22Rv1 (cell line): ENCODE data around the gene CES2.
A peak's percentile ranks its signal among the peaks of the same experiment; 100 is the strongest.

Source experiments
- H3K27ac ChIP-seq: fragments of 450-650 bp; 2 replicates; pipeline ENCODE4 v1.5.1; 2017
- ZFX ChIP-seq: fragments of 450-650 bp; IDR thresholded peaks from 2 replicates; pipeline ENCODE4 v1.6.1; 2017; ENCODE audit warnings: antibody characterized with exemption, borderline replicate concordance
- TF ChIP-seq, protein P1 (sequence below): fragments of 450-650 bp; IDR thresholded peaks from 2 replicates; pipeline ENCODE4 v1.5.1; 2017; ENCODE audit warnings: mild to moderate bottlenecking

CES2 gene

DNA sequence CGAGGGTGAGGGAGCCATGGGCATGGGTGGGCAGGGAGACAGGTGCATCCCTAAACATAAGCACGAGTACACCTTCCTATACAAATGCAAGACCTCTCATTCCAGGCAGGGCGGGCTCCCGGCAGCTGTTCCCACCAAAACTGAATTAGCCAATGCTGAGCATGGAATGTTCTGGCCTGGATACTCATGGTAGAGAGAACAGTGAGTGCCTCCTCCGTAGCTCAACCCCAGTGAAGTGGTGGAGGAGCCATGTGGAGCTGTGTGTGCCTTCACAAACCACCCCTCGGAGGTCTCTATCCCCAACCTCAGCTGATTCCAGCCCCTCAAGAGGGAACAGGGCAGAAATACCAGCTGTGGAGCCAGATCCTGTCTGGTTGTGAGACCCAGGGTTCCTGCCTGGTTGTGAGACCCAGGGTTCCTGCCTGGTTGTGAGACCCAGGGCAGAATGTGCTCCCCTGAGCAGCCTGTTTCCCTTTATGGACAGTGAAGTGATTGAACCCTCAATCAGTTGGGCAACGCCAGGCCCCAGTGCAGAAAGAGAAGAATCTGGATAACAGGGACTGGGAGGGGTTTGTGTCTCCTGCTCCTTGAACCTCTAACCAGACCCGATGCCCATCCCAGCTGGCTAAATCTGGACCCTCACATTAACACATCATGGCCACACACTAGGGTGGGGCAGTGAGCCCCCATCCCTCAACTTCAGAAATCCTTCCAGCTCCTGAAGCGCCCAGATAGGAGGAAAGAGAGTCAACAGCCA lies 14.2 kb upstream of the CES2 start:
- TF ChIP-seq, protein P1, sequence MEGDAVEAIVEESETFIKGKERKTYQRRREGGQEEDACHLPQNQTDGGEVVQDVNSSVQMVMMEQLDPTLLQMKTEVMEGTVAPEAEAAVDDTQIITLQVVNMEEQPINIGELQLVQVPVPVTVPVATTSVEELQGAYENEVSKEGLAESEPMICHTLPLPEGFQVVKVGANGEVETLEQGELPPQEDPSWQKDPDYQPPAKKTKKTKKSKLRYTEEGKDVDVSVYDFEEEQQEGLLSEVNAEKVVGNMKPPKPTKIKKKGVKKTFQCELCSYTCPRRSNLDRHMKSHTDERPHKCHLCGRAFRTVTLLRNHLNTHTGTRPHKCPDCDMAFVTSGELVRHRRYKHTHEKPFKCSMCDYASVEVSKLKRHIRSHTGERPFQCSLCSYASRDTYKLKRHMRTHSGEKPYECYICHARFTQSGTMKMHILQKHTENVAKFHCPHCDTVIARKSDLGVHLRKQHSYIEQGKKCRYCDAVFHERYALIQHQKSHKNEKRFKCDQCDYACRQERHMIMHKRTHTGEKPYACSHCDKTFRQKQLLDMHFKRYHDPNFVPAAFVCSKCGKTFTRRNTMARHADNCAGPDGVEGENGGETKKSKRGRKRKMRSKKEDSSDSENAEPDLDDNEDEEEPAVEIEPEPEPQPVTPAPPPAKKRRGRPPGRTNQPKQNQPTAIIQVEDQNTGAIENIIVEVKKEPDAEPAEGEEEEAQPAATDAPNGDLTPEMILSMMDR, result no peak
- TF ChIP-seq ZFX, result no peak

DNA sequence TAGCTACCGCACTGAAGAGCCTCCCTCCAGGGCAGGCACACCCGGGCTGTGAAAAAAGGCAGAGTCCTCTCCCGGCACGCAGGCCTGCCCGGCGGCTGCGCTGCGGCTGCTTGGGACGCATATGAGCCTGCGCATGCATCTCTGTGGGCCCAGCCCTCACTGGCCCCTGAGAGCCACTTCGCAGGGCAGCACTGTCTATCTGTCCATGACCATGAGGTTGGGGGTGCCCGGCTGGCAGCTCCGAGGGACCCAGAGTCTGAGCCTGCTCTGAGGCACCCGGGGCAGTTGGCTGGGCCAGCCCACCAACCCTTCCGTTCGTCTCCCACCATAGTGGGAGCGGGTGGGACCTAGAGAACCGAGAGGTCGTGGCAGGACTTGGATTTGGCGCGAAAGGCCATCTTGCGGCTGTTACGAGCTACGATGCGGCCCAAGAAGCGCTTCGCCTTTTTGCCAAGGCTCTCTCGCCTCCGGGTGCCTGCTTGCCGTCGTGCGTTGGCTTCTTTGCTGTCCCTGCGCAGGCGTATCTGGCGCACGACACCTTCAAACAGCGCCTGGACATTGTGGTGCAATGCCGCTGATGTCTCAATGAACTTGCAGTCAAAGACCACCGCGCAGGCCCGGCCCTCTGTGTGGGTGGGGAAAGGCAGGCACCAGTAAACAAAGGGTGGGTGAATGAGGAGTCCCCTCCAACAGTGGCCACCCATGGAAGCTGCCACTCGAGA lies 13.4 kb upstream of the CES2 start:
- TF ChIP-seq, protein P1, result no peak
- no peak for TF ChIP-seq ZFX
- H3K27ac ChIP-seq, result no peak overlapping the region

More for the DNA sequence above, 14.2 kb upstream of the CES2 start:
- no peak overlapping the region for H3K27ac ChIP-seq

DNA sequence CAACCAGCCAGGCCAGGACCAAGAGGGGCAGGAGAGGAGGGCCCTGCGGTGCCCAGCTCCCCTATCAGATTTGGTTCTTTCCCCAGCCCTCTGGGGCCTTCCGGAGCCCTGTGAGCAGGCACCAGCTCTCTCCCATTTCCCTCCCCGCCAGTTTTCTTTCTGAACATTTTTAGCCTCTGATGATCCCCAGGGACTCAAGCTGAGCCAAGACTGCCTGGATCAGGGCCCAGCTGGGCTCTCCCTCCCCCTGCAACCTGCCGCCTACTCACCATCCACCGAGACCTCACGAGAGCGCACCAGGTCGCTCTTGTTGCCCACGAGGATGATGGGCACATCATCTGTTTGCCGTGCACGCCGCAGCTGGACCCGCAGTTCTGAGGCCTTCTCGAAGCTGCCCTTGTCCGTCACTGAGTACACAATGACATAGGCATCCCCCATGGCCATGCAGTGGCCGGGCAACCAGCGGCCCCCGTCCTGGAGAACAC lies 12.0 kb upstream of the CES2 start:
- no peak for TF ChIP-seq ZFX
- TF ChIP-seq, protein P1, result no peak
- H3K27ac ChIP-seq, result no peak overlapping the region

DNA sequence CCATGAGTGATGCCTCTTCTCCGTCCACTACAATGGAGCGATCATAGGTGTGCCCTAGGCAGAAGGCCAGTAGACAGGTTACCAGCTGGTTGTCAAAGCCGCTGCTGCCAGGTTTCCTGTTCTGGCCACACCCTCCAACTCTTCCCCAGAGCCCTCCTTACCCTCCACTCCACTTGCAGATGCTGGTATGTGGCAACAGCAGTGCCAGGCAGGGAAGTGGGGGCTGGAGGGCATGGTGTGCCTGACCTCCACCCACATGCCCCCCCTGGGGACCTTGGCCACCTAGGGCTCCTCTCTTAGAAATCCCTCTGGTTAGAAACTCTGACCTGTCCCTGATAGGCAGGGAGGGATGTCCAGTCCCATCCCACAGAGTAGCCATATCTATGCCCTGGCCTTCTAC lies 11.4 kb upstream of the CES2 start:
- TF ChIP-seq, protein P1, result no peak
- no peak for TF ChIP-seq ZFX
- no peak overlapping the region for H3K27ac ChIP-seq

DNA sequence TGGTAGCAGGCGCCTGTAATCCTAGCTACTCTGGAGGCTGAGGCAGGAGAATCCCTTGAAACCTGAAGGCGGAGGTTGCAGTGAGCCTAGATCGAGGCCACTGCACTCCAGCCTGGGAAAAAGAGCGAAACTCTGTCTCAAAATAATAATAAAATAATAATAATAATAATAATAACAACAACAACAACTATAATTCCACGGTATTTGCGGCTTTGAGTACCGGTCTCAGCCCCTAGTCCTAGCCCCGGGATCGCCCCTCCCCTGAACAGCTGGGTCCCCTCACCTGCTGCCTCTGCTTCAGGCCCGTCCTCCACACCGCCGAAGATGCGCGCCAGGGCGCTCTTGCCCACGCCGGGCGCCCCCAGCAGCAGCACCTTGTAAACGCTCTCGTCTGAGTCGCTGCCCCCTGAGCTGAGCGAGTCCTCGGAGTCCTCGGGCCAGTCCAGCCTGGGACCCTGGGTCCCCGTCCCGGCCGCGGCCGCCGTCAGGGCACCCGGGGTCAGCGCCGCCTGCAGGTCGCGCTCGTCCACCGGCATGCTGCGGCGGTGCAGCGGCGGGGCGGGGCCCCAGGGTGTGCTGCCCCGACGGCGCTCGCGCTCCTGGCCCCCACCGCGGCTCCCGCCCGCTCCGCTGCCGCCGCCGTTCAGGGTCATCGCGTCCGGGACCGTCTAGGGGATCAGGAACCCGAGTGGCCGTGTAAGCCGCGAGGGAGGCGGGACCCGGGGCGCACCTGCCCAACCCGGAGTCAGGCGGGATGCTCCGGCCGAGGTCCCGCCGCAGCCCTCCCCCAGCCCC lies 10.6 kb upstream of the CES2 start:
- H3K27ac ChIP-seq, result no peak overlapping the region
- no peak for TF ChIP-seq ZFX
- TF ChIP-seq, protein P1, result peak; percentile 88

DNA sequence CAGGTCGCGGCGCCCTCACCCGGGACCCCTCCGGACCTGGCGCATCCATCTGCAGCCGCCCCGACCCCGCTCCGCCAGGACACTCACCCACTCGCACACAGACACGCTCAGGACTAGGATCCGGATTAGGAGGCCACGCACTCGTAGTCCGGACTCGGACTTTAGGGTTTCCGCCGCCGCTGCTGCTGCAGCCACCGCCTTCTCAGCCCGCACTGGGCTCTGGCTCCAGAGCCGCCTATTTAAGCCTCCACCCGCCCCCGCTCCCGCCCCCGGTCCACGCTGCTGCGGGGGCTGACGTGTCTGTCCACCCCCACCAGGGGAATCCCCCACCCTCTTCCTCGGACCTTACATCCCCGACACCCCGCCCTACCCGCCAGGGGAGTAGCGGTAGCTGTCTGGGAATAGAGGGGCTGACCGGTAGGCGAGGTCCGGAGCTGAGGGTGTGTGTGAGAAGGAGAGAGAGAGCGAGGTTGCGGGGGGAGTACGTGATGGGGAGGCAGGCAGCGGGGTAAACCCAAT lies 9.9 kb upstream of the CES2 start, which contains the start of gene RRAD:
Gene RRAD, minus strand, starts transcription at position 214 of the 519 bp plus-strand sequence. CDS start 356 bp downstream, outside the sequence.
- TF ChIP-seq, protein P1, result no peak
- TF ChIP-seq ZFX, result no peak
- no peak within 1 kb of the TSS for H3K27ac ChIP-seq
